ENCODE results near the gene GAD1.

The GAD1 gene

DNA sequence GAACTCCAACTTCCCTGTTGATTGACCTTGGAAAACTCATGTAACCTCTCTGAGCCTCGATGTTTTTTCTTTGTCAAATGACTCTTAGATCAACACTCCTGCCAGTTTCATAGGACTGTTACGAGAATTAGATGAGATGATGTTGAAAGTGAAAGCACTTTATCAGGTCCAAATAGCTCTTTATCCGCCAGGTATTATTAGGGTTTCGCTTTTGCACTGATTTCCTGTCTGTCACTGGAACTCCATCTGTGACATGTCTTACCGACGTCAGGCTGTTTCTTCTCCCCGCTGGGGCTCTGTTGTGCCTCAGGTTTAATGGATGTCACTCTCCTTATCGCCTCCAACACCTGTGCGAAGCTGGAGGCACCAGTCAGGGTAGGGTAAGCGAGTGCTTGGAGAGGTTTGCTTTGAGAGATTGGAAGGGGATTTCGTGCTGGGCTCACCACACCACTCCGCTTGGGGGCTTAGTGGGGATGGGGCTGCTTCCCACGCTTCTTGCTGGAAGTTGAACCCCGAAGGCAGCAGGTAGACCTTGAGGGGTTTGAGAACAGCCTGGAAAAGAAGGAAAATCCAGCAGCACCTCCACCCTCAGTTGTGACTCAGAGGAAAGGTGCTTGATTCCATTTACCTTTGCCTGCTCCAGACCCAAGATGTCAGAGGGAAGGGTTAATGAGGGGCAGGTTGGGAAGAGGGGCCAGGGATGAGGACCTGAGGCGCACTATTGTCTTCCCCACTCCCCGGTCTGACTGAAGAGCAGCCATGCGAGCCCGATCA is 4.3 kb downstream of the GAD1 start:
- CTCF ChIA-PET: interaction anchor here (1.0 to 1.2 kb wide), 2 partner anchors 412 to 433 kb away, joined by 3 read pairs; no protein-coding TSS in a partner anchor

DNA sequence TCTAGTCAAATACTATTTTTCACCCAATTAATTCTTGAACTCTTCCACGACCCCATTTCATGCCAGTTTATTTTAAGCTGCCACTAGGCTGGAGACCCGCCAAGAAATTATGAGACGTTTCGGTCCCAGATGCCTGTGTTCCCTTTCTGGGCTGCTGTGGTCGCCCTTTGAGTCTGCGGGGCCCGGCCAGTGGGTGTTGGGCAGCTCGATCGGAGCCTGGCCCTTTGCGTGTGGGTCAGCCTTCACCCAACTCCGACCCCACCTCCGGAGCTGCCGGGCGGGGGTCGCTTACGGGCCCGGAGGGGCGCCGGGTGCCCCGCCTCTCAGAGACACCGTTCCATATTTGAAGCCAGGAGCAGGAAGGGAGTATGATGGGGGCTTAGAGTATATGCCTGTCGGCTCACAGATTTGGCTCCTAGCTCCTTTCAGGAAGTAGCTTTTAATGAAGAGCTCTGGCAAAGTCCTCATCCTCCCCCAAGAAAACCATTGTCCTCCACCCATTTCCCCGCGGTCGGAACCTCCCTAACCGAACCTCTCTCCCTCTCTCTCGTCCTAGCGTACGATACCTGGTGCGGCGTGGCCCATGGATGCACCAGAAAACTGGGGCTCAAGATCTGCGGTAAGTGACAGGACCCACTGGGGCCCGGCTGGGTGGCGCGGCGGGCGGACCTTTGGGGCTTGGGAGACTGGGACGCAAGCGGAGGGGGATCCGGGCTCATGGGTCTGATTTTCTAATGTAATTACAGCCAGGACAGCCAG is 5.0 kb downstream of the GAD1 start:
- TF ChIP-seq, protein P1, sequence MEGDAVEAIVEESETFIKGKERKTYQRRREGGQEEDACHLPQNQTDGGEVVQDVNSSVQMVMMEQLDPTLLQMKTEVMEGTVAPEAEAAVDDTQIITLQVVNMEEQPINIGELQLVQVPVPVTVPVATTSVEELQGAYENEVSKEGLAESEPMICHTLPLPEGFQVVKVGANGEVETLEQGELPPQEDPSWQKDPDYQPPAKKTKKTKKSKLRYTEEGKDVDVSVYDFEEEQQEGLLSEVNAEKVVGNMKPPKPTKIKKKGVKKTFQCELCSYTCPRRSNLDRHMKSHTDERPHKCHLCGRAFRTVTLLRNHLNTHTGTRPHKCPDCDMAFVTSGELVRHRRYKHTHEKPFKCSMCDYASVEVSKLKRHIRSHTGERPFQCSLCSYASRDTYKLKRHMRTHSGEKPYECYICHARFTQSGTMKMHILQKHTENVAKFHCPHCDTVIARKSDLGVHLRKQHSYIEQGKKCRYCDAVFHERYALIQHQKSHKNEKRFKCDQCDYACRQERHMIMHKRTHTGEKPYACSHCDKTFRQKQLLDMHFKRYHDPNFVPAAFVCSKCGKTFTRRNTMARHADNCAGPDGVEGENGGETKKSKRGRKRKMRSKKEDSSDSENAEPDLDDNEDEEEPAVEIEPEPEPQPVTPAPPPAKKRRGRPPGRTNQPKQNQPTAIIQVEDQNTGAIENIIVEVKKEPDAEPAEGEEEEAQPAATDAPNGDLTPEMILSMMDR (IDR thresholded peaks at IDR 0.05; ENCODE audit: control extremely low read depth, extremely low read depth, low read depth, missing control alignments): no peak
- no peak for DNase-seq (ENCODE audit: extremely low spot score)
- ChIA-PET CTCF (no interaction called here), POLR2A (no interaction called here)

More for the DNA sequence above, 4.3 kb downstream of the GAD1 start:
- DNase-seq (ENCODE audit: extremely low spot score): peak; percentile 57
- POLR2A ChIA-PET: no interaction called here
- TF ChIP-seq, protein P1 (IDR thresholded peaks at IDR 0.05; ENCODE audit: control extremely low read depth, extremely low read depth, low read depth, missing control alignments): no peak

DNA sequence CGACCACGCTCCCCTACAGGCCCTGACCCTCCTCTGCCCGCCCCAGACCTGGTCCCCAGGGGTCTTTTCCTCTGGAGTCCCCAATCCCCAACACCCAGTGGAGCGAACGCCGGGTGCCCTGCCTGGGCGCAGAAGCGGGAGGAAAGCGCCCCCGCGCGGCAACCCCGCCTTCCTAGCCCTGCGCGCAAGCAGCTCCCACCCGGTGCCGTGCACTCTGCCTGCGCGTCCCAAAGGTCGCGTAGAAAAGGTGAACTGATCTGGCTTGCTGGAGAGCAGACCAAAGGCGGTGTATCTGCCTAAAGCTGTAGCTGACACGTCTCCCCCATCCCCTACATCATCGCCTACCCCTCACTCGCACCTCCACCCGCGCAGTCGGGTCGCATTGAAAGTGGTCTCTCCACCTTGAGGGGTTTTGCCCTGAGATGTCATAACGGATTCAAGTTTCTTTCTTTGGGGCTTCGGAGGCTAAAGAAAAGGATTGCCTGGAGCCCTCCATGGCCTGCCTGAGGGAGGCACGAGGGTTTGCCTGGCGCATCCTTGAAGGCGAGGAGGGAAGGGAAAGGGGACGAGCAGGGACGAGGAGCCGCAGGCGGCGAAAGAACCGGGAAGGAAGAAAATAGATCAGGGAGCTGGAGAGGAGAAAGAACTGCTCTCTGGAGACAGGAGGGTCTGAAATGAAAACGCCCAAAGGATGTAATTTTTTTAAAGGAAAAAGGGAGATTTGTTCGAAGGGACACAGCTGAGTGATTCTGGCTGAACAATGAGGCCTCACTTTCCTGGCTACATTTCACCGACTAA is 5.8 kb downstream of the GAD1 start:
- DNase-seq (ENCODE audit: extremely low spot score): peak; percentile 38
- ChIA-PET POLR2A (no interaction called here), CTCF (no interaction called here)
- TF ChIP-seq, protein P1 (IDR thresholded peaks at IDR 0.05; ENCODE audit: control extremely low read depth, extremely low read depth, low read depth, missing control alignments): peak; percentile 9

DNA sequence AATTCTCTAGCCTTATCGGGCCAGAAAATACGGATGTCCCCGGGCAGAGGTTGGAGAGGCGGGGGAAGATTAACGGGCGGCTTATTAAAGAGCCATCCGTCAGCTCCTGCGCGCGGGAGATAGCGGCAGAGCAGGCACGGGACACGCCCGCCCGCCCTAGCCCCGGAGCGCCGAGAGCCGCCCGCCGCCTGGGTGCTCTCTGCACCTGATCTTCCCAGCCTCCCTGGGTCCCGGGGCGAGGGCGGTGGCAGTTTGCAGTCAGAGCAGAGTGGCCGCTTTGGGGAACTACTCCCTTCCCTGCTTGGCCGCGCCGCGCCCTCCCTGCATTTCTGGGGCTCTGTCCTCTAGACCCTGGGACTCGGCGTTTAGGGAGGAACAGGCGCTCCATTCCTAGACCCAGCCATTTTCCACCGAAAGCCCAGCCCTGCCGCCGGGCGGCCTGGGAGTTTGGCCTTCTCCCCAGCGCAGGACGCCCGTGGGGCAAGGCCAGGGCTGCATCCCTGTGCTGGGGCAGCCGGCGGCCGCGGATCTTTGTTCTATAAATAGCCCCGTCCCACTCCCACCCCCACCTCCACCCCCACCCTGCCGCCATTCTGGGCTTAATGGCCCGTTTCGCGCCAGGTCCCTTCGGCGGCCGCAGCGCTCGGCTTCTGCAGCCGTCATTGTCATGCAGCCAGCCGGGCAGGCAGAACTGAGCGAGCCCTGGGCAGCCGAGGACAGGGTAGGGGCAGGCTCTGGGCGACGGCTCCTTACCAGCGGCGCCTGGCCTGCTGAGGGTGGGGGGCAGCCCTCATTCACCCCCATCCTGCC is 6.6 kb downstream of the GAD1 start:
- TF ChIP-seq, protein P1 (IDR thresholded peaks at IDR 0.05; ENCODE audit: control extremely low read depth, extremely low read depth, low read depth, missing control alignments): no peak
- CTCF ChIA-PET: interaction anchor here (2.1 kb wide), 1 partner anchor 11 kb away, joined by 10 read pairs; no protein-coding TSS in a partner anchor
- DNase-seq (ENCODE audit: extremely low spot score): no peak

DNA sequence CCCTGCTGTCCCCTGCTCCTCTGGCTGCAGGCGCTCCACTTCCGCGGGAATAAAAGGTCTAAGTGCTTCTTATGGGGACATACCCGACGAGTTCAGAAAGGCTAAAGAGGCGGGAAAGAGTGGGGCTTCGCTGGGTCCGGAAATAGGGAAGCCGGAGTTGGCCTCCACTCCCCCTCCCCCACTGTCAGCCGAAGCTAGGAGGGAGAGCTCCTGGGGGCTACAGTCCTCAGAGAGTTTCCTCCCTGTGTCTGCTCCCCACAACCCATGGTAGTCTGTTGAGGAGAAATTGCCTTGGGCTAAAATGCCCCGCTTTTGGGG is 7.2 kb downstream of the GAD1 start:
- DNase-seq (ENCODE audit: extremely low spot score): no peak
- TF ChIP-seq, protein P1 (IDR thresholded peaks at IDR 0.05; ENCODE audit: control extremely low read depth, extremely low read depth, low read depth, missing control alignments): no peak
- ChIA-PET CTCF (interaction anchor here (2.1 kb wide), 1 partner anchor 11 kb away, joined by 10 read pairs; no protein-coding TSS in a partner anchor), POLR2A (no interaction called here)

More for the DNA sequence above, 6.6 kb downstream of the GAD1 start:
- POLR2A ChIA-PET: no interaction called here

Data from GM10248 (cell line).